NCI-H128 (cell line): ENCODE data around the gene PAX2.

ENCODE experiments used
- DNase-seq: peaks from one replicate; lab custom pipeline; 2025; ENCODE audit not compliant: unreplicated experiment; lab: John Stamatoyannopoulos, UW

The PAX2 gene

DNA sequence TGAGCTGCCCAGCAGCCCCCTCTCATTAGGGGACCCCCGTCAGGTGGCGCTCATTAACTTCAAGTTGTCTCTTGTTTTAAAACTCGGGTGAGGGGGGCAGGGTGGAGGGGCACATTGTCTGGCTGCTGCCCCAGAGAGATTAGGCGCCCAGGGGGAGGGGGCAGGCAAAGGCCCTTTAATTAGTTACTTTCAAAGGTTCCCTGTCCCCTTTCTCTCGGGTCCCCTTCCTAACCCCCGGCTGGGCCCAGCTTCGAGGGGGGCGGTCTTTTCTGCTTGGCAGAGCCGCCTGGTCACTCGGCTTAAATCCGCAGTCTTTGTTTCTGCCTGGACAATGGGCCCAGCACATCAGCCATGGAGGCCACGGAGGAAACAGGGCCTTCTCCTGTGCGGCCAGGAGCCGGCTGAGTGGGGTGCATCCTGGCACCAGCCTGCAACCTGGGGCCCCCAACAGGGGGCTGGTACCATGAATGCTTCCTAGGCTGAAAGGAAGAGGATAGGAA is 128.5 kb downstream of the PAX2 start:
- DNase-seq = no peak

DNA sequence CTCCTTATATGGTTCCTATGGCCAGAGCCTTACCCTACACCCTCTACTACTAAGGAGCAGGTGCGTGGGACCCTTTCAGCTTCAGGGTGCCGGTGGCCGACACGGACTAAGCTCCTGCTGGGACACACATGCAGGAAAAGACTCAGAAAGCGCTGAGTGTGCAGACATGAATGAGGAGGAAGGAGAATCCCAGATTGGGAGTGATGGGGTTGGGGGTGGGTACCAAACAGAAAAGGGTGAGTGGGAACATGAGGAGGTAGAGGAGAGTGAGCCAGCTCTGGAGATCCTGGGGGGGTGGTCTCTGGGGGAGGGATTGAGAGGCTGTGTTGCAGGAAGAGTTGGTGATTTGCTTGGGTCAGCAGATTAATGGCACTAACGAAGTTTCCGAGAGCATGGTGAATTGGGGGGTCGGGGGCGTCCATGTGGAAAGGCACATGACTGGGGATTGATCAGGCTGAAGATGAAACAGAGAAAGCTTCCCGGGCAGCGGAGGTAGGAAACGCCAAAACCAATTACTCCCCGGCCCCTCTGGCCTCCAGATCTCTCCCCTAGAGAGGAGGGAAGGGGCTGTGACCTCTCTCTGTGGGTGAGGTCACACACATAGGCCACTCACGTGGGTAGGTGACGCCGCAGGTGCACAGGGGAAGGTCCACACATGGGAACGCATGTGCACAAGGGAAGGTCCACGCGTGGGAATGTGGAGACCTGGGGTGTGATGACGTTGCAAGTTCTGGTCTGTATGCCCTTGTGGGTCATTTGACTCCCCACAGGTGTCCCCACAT is 129.5 kb downstream of the PAX2 start:
- no peak for DNase-seq

DNA sequence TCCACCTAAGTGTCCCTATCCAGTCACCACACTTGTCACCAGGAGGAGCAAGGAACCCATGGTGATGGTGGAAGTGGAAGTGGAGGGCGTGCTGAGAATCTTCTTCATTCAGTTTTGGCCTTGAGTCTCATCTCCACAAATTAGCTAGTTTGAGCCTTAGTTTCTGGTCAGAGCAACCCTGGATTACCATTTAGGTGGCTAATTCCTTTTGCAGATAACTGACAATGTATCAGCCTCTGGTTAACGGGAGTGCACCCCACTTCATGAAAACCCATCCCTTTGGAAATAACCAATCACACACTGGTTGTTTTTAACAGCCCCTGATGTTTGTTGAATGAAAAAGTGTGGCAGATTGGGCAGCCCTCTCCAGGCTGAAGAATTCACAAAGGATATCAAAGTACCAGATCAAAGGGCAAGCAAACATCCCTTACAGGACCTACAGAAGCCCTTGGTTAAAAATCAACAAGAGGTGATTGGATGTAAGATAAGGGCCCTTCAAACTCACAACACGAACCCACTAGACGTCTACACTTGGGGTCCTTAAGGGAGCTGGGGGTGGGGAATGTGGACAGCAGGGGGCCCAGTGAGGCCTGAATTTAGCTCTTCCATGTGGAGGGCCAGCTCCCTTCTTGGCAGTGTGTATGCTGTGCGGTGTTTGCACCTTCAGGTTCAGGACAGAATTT is 130.2 kb downstream of the PAX2 start:
- DNase-seq = no peak

DNA sequence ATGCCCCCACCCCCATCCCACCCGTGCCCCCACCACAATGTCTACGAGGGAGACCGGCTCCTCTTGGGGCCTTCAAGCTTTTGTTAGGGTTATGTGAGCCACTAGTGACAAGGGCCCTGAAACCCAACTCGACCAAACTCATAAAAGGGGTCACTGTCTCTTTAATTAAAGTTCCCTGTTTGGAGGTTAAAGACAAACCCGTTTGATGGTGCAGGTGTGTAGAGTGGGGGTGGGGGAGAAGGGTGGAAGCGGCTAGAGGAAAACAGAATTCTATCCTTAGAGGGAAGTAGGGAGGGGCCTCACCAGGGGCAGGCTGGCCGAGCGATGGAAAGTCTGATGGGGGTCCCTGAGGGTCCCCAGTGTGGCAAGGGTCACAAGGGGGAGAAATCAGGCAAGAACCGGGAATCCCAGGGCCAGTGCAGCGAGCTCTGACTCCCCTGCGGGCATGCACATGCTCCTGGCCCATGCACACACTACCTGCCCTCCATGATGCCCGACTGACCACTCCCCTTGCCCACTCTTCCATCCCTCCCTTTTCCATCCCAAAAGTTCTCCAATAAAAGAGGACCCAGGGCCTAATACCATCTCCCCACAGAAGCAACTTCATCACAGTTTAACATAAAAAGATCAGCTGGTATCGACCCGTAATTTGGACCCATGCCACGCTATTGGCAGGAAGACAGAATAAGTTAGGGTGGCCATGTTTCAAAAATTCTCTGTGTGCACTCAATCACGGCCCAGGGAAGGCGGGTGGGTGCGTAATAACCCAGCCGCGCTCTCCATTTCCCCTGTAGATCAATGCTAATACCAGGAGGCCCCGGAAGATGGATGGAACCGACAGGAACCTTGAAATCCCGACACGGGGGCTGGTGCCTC is 131.4 kb downstream of the PAX2 start:
- no peak for DNase-seq

DNA sequence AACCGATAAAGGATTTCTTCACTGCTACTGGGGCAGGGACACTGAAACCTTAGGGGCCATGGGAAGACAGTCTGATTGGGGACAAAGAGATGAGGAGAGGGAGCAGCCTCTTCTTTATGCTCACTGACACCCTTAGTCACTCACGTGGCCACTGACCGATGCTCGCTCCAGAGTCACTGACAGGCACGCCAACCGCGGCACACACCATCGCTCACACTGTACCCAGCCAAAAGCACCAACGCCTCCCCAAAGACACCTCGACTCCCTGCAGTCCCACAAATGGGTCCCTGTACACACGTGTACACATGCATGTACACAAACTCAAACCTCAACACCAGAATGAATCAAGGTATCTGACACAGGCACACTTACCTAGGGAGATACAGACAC is 132.1 kb downstream of the PAX2 start:
- DNase-seq = no peak

DNA sequence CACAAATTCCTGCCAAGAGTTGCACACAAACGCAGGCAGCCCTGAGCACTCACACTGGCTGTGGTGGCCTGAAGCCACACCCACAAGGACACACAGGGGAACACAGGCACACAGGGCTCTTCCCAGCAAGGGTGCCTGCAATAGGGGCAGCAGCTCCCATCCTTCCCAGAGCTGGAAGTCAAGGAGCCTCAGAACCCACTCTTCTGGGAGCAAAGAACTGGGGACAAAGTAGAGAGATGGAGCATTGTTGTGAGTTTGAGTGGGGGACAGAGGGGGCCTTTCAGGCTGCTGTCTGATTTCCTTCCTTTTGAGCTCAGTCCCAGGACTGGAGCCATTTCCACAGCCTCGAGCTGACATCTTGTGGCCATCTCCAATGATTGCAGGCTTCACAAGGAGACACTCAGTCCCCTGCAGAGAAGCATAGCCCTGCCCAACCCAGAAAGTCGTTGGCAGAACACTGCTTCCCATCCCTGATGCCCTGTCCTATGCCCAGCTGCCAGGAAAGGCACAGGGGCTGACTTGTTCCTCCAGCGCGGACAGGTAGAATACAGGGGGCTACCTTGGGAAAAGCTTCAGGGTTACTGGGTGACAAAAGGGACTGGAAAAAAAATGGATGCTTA is 133.0 kb downstream of the PAX2 start:
- peak; percentile 41 for DNase-seq
